Measurements from ENCODE around the gene LCN6.
A peak's percentile ranks its signal among the peaks of the same experiment; 100 is the strongest.

GRCh38 chr9:136722093-136722968 is 26.0 kb downstream of the LCN6 start:
- TF ChIP-seq POLR2AphosphoS5 (IDR thresholded peaks at IDR 0.05; ENCODE audit: borderline replicate concordance, low read depth, low read length), result 0 out of 2 replicates have a peak, but pooled peaks have one; percentile 22
- TF ChIP-seq EZH2 (IDR thresholded peaks at IDR 0.05), result no peak
